Kidney glomerular epithelial cell (primary cell): Measurements from ENCODE around the gene DACT1.
A peak's percentile ranks its signal among the peaks of the same experiment; 100 is the strongest.
"Not testable (repeated sequence)": the region's sequence is repeated elsewhere in the genome, so short reads cannot be mapped to it uniquely, and the experiment has no call there.

ENCODE experiments used
- DNase-seq: peaks from one replicate; lab custom pipeline; 2025; lab: John Stamatoyannopoulos, UW

The DACT1 gene

DNA sequence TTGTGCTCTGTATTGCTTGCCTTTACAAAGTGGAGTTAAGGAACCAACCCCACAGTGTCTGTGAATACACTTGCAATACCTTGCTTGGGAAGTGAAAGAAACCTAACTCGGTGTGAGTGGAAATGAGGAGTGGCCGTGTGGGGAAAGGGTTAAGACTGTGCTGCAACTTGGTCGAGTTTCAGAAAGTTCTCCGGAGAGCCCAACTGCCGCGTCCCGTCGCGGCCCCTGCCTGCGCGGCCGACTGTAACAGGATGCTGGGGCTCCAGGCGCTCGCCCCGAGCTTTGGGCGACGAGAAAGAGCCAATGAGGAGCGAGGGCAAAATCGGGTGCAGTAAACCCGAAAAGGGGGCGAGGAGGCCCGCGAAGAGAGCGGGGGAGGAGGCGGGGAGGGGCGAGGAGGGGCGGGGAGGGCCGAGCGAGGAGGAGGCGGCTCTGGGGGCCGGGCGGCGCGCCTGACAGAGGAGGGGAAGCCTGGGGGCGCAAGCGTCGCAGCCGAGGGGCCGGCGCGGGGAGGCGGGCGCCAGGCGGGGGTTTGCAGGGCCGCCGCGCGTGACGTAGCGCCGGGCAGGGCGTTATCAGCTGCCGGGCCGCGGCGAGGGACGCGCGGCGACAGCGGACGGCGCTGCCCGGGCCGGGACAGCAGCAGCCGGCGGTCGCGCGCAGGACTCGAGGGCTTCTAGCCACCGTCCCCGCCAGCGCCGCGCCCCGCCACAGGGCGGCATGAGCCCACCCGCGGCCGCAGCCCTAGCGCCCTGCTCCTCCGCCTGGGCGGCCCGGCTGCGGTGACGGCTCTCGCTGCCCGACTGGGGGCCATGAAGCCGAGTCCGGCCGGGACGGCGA lies at the start of gene DACT1:
DACT1 (plus strand) TSS at position 572 of the 840 bp plus-strand sequence; CDS start at position 813, 241 bp downstream.
- peak; percentile 68 for DNase-seq

DNA sequence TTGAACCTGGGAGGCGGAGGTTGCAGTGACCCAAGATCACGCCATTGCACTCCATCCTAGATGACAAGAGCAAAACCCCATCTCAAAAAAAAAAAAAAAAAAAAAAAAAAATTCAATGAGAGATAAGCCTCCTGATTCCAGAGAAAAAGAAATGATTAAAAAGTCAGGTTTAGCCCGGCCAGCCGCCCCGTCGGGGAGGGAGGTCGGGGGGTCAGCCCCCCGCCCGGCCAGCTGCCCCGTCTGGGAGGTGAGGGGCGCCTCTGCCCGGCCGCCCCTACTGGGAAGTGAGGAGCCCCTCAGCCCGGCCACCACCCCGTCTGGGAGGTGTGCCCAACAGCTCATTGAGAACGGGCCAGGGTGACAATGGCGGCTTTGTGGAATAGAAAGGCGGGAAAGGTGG lies 49.4 kb upstream of the DACT1 start:
- not testable (repeated sequence) for DNase-seq

GRCh38 chr14:58593977-58594376 lies 43.8 kb upstream of the DACT1 start:
- no peak for DNase-seq

DNA sequence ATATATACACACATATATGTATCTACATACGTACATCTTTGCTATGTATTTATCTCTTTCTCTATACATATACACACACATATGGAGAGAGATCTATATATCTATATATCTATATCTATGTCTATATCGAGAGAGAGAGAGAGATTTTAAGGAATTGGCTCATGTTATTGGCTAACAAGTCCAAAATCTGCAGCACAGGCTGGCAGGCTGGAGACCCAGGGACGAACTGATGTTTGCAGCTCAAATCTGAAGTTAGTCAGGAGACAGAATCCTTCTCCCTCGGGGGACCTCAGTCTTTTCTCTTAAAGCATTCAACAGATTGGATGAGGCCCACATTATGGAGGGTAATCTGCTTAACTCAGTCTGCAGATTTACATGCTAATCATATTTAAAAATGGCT lies 40.7 kb upstream of the DACT1 start:
- DNase-seq: no peak

DNA sequence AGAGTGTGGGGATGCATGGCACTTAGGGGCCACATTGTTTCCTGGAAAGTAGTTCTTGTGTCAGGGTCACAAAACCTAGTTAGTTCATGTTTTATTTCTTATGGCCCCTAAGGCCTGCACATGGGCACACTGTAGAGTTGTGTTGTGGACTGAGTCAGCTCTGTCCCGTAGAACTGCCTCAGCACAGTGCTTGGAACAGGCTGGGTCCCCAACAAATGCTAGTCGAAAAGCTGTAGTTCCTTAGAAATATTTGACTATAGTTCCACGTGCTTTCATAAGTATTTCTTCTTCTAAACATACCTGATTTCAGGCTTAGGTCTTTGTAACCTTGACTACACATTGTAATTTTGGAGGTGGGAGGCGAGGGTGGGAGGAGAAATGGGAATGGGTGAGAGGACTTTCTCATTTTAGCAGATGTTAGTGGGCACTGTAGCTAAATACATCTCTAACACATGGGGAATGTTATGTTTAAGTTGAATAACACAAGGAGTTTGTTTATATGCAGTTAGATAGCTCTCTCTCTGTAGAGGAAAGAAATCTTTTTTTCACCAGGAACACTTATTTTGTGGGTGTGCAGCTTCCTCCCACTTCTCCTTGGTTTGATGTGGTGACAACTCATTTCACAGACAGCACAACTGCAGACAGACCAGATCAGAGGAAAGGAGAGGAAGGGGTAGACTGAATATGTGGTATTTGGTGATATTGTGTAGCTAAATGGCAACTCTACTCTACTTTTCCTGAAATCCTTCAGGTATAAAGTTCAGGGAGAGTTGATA lies 39.5 kb upstream of the DACT1 start:
- no peak for DNase-seq

GRCh38 chr14:58598804-58599525 lies 38.8 kb upstream of the DACT1 start:
- DNase-seq: no peak

- no peak for DNase-seq
Observed at GRCh38 chr14:58599707-58600106, 38.1 kb upstream of the DACT1 start.

DNA sequence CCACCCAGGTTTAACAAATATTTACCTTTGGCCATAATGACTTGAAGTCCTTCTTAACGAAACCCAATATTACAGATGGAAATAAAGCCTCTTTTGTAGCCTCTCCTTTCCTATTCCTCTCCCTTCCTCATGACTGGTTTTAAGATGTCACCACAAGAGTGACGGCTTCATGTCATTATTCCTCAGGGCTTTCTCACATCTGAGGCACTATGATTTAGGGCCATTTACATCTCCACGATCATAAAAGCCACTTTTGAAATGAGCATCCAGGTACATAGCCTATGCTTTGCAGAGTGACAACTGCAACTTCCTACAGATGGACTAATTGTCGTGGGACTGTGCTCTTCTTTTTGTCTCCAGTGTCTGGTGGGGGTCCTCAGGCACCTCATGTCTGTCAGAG lies 32.3 kb upstream of the DACT1 start:
- no peak for DNase-seq

DNA sequence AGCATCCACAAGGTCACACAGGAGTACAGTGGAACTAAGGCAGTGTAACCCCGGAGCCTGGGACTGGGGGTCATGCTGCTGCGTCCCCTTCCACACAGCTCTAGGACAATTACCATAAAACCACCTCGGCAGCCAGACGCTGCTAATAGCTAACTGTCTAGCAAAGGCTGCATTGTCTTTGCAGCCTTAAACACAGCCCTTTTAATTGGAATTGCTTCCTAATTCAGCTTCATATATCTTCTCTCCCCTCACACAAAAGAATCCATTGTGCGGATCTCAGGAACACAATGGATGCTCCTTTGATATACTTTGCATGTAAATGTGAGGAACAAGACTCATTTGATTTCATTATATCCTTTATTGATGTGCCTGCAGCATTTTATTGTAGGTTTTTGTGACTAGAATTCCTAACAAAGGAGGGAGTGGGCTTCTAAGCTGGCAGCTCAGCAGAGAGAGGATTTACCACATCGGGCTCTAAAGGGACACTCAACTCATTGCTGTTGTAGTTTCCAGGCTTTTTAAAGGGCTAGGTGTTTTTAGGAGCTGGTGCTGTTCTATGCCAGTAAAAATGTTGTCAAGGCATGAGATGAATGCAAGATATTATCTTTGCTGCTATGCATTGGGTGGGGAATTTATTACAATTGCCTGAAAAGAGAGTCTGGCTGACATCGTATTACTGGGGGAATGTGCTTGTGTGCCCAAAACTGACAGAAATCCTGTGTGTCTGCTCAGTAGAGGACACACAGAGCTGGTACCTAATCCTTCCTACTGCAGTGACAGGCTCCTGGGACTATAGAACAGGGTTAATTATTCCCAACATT lies 30.4 kb upstream of the DACT1 start:
- DNase-seq: no peak

DNA sequence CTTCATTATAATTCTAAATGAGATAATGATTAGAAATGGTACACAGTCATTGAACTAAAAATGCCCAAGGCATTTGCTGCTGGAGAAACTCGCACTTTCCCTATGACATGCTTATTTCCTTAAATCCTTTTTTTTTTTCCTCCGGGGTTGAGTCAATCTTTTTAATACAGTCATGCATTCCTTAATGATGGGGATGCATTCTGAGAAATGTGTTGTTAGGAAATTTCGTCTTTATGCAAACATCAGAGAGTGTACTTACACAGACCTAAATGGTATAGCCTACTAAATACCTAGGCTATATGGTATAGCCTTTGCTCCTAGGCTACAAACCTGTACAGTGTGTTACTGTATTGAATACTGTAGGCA lies 29.8 kb upstream of the DACT1 start:
- peak; percentile 5 for DNase-seq

DNA sequence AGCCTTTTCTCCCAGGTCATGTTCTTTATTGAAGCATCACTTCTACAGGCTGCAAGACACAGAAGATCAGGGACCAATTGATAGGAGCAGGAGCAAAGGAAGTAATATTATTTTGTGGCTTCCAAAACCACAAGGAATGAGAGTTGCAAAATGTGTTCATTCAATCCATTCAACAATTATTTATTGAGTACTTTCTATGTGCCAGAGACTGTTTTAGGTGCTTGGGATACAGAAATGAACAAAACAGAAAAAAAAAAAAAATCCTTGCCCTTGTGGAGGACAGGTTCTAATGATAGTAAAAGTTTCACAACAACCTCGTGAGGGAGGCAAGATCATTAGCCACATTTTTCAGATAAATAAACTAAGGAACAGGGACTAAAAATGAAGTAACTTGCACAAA lies 20.1 kb upstream of the DACT1 start:
- DNase-seq: no peak

DNA sequence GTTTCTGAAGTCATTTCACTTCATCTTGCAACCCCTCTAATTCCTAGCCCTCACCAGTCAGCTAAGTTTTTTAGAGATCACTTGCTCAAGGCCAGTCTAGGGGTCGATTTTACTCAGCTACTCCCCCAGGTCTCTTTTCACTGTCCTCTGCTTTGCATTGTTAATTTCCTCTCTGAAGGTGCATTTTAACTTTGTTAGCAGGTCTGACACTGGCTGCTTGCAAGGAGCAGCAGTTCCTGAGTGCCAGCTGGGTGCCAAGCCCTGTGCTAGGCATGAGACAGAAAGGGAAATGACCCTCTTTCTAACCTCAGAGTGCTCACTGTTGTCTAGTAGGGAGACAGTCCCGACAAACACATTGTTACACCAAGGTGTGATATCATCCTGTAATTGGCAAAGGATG lies 17.8 kb upstream of the DACT1 start:
- no peak for DNase-seq

DNA sequence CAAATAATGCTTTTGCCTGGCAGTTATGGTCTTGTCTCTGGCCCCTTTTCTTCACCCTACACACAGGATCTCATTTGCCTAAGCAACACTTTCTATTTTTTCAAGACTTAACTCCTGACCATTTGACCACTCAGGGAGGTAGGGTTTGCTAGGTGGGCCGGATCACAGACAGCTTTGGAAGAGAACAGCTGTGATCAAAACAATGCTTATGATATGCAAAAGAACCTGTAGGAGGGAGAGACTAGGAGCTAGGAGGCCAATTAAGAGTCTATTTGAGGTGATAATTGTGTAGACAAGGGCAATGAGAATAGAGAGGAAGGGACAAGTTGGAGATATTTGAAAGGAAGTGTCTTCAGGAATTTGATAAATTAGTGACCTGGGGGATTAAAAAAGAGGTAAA lies 12.3 kb upstream of the DACT1 start:
- DNase-seq: no peak

DNA sequence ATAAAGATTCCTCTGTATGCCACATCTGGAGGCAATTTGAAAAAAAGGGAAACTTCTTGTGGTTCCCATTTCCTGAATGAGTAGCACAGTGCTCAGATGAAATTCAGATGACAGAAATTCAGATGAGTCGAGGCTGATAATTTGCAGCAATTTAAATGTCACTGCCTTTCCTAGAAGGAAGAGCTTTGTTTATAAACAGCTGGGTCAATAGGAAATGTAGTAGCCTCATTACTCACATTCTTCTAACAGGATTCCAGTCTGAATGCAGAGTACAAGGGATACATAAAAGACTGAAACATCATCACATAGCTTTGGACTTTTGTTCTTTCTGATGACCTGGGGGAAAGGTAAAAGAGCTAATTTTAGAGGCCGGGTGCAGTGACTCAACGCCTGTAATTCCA lies 11.3 kb upstream of the DACT1 start:
- DNase-seq: peak; percentile 3

- DNase-seq: no peak
Observed at GRCh38 chr14:58628406-58628805, 9.4 kb upstream of the DACT1 start.

DNA sequence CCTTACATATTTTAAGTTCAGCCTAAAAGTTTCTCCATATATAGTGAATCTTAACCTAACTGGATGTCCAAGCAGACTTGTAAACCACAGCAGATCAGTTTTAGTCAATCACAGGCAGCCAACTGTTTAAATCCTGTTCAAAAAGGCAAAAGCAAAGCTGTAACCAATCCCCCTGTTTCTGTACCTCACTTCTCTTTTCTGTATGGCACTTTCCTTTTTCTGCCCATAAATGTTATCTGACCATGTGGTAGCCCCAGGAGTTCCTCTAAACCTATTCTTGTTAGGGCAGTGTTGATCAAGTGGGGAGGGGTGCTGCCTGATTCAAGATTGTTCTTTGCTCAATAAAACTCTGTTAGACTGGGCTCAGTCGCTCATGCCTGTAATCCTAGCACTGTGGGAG lies 8.5 kb upstream of the DACT1 start:
- no peak for DNase-seq

DNA sequence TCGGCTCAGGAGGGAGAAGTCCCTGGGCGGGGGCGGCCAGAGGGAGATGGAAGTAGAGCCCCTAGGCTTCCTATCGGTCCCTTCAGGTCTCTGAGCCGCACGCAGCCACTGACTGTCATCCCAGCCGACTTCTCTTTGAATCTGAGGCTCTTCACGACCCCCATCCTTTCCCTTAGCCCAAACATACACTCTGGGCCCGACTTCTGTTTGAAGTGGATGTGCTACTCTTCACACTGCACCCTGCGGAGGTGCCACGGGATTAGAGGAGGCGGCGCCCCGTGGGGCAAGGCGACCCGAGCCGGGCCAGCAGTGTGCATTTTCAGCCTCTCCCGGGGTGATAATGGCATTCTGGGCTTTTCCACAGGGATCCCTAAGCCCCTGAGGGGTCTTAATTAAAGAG lies 6.0 kb upstream of the DACT1 start:
- DNase-seq: no peak

DNA sequence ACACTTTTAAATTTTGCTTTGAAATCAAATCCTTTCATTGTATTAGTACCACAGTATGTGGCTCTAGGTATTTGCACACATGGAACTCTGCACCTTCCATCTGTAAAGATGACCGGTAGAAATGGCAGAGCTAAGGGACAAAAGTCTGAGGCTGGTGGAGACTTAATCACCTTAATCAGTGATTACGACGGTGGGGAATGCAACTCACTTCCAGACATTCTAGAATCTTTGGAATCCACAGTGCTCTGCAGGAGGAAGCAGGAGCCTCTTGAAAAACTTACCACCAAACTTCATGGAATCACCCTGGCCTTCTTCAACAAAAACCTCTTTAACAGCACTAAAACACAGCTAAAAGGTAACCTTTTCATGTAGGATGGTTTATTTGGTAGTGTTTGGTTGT lies 3.9 kb upstream of the DACT1 start:
- DNase-seq: peak; percentile 20

GRCh38 chr14:58634406-58635090 lies 3.2 kb upstream of the DACT1 start:
- no peak for DNase-seq

GRCh38 chr14:58635091-58635830 lies 2.5 kb upstream of the DACT1 start:
- DNase-seq: no peak

DNA sequence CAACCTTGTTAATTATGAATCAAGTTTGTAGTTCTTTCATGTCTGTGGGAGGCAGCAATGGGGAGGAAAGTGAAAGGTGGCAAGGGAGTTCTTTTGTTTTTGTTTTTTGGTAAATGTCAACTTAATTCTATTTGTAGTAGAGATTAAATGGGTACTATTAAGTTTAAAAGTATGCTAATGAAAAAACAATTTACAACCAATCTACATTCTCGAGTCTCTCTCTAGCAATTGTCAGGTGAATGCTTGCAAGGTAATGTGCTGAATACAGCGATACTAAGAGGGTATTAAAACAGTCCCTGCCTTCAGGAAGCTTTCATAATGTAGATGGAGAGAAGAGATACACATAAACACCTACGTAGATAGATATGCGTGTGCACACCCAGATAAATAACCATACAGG lies 1.6 kb upstream of the DACT1 start:
- no peak for DNase-seq
